Muscle layer of duodenum (tissue), 2 donors: ENCODE measurements around the gene KRT81.
"Not testable (repeated sequence)": the region's sequence is repeated elsewhere in the genome, so short reads cannot be mapped to it uniquely, and the experiment has no call there.

ENCODE experiments used
- H3K27ac ChIP-seq: one replicate; pipeline ENCODE4 v1.7.0; 2013; ENCODE audit warnings: mild to moderate bottlenecking, low read length
- H3K27me3 ChIP-seq: one replicate; pipeline ENCODE4 v1.7.0; 2013; ENCODE audit warnings: low read depth, mild to moderate bottlenecking, control low read depth, low read length
- H3K36me3 ChIP-seq, 2 donors: one replicate each; pipeline ENCODE4 v1.7.0; 2013; ENCODE audit warnings: low read length in 2 of 2, control low read depth in 1 of 2, mild to moderate bottlenecking in 1 of 2; ENCODE audit not compliant: insufficient read depth in 2 of 2, control insufficient read depth in 1 of 2
- H3K4me1 ChIP-seq, 2 donors: one replicate each; pipeline ENCODE4 v1.7.0; 2013; ENCODE audit warnings: low read length in 2 of 2, mild to moderate bottlenecking in 2 of 2, control low read depth in 1 of 2, moderate library complexity in 1 of 2; ENCODE audit not compliant: insufficient read depth in 2 of 2, control insufficient read depth in 1 of 2
- H3K4me3 ChIP-seq, 2 donors: one replicate each; pipeline ENCODE4 v1.7.0; 2013; ENCODE audit warnings: low read length in 2 of 2, low read depth in 1 of 2, mild to moderate bottlenecking in 1 of 2
- H3K9me3 ChIP-seq, 2 donors: one replicate each; pipeline ENCODE4 v1.7.0; 2013; ENCODE audit warnings: low read length in 2 of 2, control low read depth in 1 of 2, mild to moderate bottlenecking in 1 of 2; ENCODE audit not compliant: control insufficient read depth in 1 of 2
- donor health status: healthy.

Gene KRT81

DNA sequence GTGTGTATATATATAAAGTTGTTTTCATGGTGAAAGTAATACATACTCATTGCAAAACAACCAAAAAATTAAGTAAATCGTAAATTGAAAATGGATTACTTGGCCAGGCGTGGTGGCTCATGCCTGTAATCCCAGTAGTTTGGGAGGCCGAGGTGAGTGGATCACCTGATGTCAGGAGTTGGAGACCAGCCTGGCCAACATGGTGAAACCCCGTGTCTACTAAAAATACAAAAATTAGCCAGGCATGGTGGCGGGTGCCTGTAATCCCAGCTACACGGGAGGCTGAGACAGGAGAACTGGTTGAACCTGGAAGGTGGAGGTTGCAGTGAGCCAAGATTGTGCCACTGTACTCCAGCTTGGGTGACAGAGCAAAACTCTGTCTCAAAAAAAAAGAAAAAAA is 51.1 kb downstream of the KRT81 start:
- H3K27me3 ChIP-seq, H3K27ac ChIP-seq, H3K4me3 ChIP-seq, H3K36me3 ChIP-seq, H3K9me3 ChIP-seq: not testable (repeated sequence)
- H3K4me1 ChIP-seq, result peaks cover 12 to 16% of the 10 kb centered on the region in 2 donors

DNA sequence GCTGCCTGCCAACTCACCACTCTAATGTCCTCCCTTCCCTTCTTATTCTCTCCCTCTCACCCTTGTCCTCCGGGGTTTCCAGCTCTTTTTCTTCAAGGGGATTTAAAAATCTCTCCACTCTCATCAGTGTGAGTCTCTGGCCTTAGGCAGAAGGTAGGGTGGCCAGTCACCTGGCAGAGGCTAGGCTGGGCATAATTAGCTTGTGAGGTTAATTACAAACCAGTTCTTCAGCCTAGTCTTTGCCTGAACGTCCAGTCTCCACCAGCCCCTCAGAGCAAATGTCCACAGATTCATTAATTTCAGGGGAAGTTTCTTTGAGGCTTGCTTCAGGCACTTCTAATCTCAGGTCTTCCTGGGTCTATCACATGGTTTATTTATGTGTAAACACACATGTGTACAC is 51.6 kb downstream of the KRT81 start:
- H3K27me3 ChIP-seq, result no peaks in the 10 kb centered on the region
- no peak overlapping the region for H3K4me3 ChIP-seq
- no peak overlapping the region for H3K27ac ChIP-seq
- H3K4me1 ChIP-seq, result peaks cover 12 to 16% of the 10 kb centered on the region in 2 donors
- no peaks in the 10 kb centered on the region for H3K36me3 ChIP-seq
- no peaks in the 10 kb centered on the region for H3K9me3 ChIP-seq

DNA sequence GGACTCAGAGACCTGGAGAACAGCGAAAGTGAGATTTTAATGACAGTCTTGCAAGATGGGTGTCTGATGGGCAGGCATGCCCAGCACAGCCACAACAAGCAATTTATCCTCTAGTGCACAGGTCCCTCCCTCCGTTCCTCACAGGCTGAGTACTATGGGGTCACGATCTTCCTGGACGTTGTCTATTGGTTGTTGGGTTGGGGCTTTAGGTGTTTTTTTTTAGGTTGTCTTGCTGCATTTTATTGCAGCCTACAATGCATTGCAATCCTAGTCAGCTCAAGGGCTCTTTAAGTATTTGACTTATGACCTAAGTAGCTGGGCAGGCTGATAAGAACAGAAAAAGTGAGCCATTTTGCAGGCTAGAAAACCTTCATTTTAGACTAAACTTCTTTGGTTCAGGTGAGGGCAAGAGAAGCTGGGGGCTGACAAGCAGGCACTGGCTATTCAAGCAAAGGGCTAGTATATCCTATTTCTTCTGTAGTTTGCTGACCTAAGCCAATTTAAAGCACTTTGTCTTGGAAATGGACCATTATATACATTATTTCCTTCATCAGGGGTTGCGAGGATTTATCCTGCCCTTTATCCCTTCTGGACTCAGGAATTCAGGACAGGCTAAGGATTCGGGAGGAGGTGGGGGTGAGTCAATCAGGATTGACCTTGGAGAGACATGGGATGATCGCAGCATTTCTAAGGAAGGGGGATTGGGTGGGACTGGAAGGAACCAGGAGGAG is 52.3 kb downstream of the KRT81 start:
- no peaks in the 10 kb centered on the region for H3K9me3 ChIP-seq
- H3K4me1 ChIP-seq, result peaks cover 9% of the 10 kb centered on the region in 2 donors
- no peaks in the 10 kb centered on the region for H3K36me3 ChIP-seq
- H3K27ac ChIP-seq, result no peak overlapping the region
- H3K4me3 ChIP-seq, result no peak overlapping the region
- H3K27me3 ChIP-seq, result no peaks in the 10 kb centered on the region

GRCh38 chr12:52238207-52238840 is 53.0 kb downstream of the KRT81 start:
- Histone ChIP-seq H3K9me3 (no peaks in the 10 kb centered on the region), H3K4me1 (peaks cover 1 to 8% of the 10 kb centered on the region in 2 donors), H3K27me3 (no peaks in the 10 kb centered on the region), H3K36me3 (no peaks in the 10 kb centered on the region), H3K4me3 (no peak overlapping the region), H3K27ac (no peak overlapping the region)

DNA sequence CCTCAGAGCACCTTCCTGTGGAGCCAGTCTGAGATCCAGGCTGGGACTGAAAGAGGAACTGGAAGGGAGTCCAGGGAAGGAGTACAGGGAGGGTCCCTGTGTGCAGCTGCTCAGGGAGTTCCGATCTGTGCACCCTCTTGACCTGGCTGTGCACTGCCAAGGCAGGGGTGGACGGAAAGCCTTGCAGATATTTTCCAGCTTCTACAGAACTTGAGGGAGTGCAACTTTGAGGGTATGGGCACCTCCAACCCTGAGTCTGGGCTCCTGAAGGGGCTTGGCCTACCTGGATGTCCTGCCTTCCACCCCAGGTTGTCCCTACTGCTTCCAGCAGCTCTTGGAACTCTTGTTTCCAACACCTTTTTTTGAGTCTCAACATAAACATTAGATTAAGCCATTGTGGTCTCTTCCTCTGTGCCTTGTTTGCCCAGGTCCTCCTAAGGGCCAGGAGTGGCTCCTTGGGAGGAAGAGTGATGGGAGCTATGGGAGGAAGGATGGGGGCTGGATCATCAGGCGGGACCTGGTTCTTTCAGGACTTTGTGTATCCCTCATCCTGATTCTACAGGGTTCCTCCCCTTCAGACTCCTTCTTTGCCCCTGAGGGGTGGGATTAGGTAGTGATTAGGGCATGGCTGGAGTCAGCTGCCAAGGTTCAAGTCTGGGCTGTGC is 54.8 kb downstream of the KRT81 start:
- Histone ChIP-seq H3K27ac (no peak overlapping the region), H3K4me3 (no peak overlapping the region), H3K9me3 (no peaks in the 10 kb centered on the region)

More for the DNA sequence above, 54.8 kb downstream of the KRT81 start:
- Histone ChIP-seq H3K27me3 (peaks cover 16% of the 10 kb centered on the region), H3K36me3 (no peaks in the 10 kb centered on the region), H3K4me1 (peaks cover 0 to 14% of the 10 kb centered on the region in 2 donors)
